Right lobe of liver (tissue), 6 donors: Measurements from ENCODE around the gene ZNF341. TPM values are rescaled to one million over a fixed set of nuclear protein-coding genes. Genes with fewer than 3 reads are reported as not detected.

Source experiments
- ATAC-seq, 4 donors: fragments of 200-7000 bp; cut with Tn5 transposase; one replicate each; pipeline ENCODE4 v1.9.1; 2020; ENCODE audit warnings: mild to moderate bottlenecking in 4 of 4, moderate library complexity in 4 of 4
- DNase-seq, 3 donors: peaks; one replicate each; pipeline ENCODE4 v3.0.0-alpha.2; 2020
- H3K27ac ChIP-seq, 3 donors: fragments of 200-600 bp; one replicate each; pipeline ENCODE4 v1.8.0; 2022
- H3K27me3 ChIP-seq, 2 donors: fragments of 200-600 bp; one replicate each; pipeline ENCODE4 v1.8.0; 2022
- H3K36me3 ChIP-seq, 4 donors: fragments of 200-600 bp; sonication (generic) in 1 of 4; one replicate each; pipeline versions ENCODE4 v1.5.1 to v1.8.0; 2017 to 2022; ENCODE audit warnings: control low read depth in 1 of 4
- H3K4me1 ChIP-seq, 4 donors: fragments of 200-600 bp; sonication (generic) in 1 of 4; one replicate each; pipeline versions ENCODE4 v1.5.1 to v1.8.0; 2017 to 2022; ENCODE audit warnings: control low read depth in 1 of 4
- H3K4me3 ChIP-seq, 3 donors: fragments of 200-600 bp; one replicate each; pipeline ENCODE4 v1.8.0; 2022
- H3K9me3 ChIP-seq, 4 donors: fragments of 200-600 bp; sonication (generic) in 1 of 4; one replicate each; pipeline versions ENCODE4 v1.5.1 to v1.8.0; 2017 to 2022; ENCODE audit warnings: control low read depth in 1 of 4
- POLR2A ChIP-seq: fragments of 450-650 bp; IDR thresholded peaks from one replicate; pipeline ENCODE4 v1.6.1; 2017; ENCODE audit warnings: antibody characterized with exemption, mild to moderate bottlenecking
- WGBS: methylation state at CpG from one replicate; pipeline ENCODE4 v1.1.6; 2018; ENCODE audit warnings: low coverage, low lambda C conversion rate; ENCODE audit not compliant: insufficient coverage; ENCODE audit errors: missing lambda C conversion rate; 5-methylcytosine and 5-hydroxymethylcytosine counted together
- intact Hi-C, 2 donors: fragments of 100-400 bp; cut with DNase I; formaldehyde crosslinking; loops; one replicate each; pipeline versions ENCODE4 v1.11.2 to v1.14.1; 2022
- total RNA-seq, 6 experiments: library from RNA; depleted of rRNA in 2 of 6; stranded (reverse); fragments of >200 nt in 2 of 6; fragmentation: NEBNext Ultra II Directional in 3 of 6; extraction: Animal tissue kit (Norgen Biotek cat#: 25700) in 3 of 6; gene quantifications; one replicate each; pipeline versions ENCODE4 v1.1.0 to v1.2.4, GENCODE V29; 2016 to 2023
- TF ChIP-seq, protein P1 (sequence below), 4 donors: fragments of 200-600 bp in 3 of 4; fragments of 450-650 bp in 1 of 4; IDR thresholded peaks; one replicate each; pipeline versions ENCODE4 v1.5.1 to v1.8.0; 2016 to 2022; ENCODE audit warnings: antibody characterized with exemption in 4 of 4, mild to moderate bottlenecking in 2 of 4
- donor health status: DM: no; HTN: yes; CAD: no.
- donor health status: DM: no; HTN: no; CAD: no.
- donor health status: DM: no; HTN: no; CAD: no.
- donor health status: DM: no; HTN: yes; CAD: no.
- donor health status: DM: no; HTN: yes; CAD: no.

ZNF341 gene
- total RNA-seq, 6 experiments from 2014 or later = 0.99 to 2.0 (median 1.6) TPM

- Histone ChIP-seq H3K4me1 (peaks cover 0 to 28% (median 3%) of the 10 kb centered on the region in 4 donors), H3K27me3 (no peaks in the 10 kb centered on the region), H3K36me3 (no peaks in the 10 kb centered on the region), H3K4me3 (peak within 1 kb of the TSS; percentile 65 to 81 (median 75)), H3K9me3 (no peaks in the 10 kb centered on the region), H3K27ac (peak within 1 kb of the TSS; percentile 27 to 83 (median 31))
- 3% methylated on average over 7 of the region's 46 CpGs for WGBS
- ATAC-seq (peak; percentile 92 to 96 (median 94)), DNase-seq (peak; percentile 82 to 91 (median 89))
- TF ChIP-seq, protein P1, sequence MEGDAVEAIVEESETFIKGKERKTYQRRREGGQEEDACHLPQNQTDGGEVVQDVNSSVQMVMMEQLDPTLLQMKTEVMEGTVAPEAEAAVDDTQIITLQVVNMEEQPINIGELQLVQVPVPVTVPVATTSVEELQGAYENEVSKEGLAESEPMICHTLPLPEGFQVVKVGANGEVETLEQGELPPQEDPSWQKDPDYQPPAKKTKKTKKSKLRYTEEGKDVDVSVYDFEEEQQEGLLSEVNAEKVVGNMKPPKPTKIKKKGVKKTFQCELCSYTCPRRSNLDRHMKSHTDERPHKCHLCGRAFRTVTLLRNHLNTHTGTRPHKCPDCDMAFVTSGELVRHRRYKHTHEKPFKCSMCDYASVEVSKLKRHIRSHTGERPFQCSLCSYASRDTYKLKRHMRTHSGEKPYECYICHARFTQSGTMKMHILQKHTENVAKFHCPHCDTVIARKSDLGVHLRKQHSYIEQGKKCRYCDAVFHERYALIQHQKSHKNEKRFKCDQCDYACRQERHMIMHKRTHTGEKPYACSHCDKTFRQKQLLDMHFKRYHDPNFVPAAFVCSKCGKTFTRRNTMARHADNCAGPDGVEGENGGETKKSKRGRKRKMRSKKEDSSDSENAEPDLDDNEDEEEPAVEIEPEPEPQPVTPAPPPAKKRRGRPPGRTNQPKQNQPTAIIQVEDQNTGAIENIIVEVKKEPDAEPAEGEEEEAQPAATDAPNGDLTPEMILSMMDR (IDR thresholded peaks at IDR 0.05) = no peak
- TF ChIP-seq POLR2A = peak; percentile 52
- intact Hi-C loops = loop anchor here in 1 of 2 donors (10.0 kb wide), 1 partner anchor 45 kb away; the partner anchor contains the start of gene NECAB3
These were observed 11.6 kb upstream of the ZNF341 start, which contains the start of gene PXMP4 for GRCh38 chr20:33719989-33720709. PXMP4 (minus strand) TSS chr20:33720310; CDS start chr20:33720207, 103 bp downstream.

GRCh38 chr20:33721391-33722140 is 10.2 kb upstream of the ZNF341 start:
- H3K4me3 ChIP-seq = no peak overlapping the region
- no peak for TF ChIP-seq POLR2A
- TF ChIP-seq, protein P1 (IDR thresholded peaks at IDR 0.05) = no peak
- ATAC-seq (no peak), DNase-seq (no peak)
- intact Hi-C loops = loop anchor here in 1 of 2 donors (10.0 kb wide), 1 partner anchor 47 kb away; the partner anchor contains the start of gene NECAB3
- peaks cover 0 to 28% (median 3%) of the 10 kb centered on the region in 4 donors for H3K4me1 ChIP-seq
- H3K36me3 ChIP-seq = no peaks in the 10 kb centered on the region
- 91% methylated on average over 11 of the region's 11 CpGs for WGBS
- H3K9me3 ChIP-seq = no peaks in the 10 kb centered on the region
- no peaks in the 10 kb centered on the region for H3K27me3 ChIP-seq
- no peak overlapping the region for H3K27ac ChIP-seq

- WGBS = 42% methylated on average over 8 of the region's 14 CpGs
- peaks cover 0 to 16% (median under 1%) of the 10 kb centered on the region in 4 donors for H3K4me1 ChIP-seq
- TF ChIP-seq, protein P1 (IDR thresholded peaks at IDR 0.05) = no peak
- TF ChIP-seq POLR2A = no peak
- H3K9me3 ChIP-seq = no peaks in the 10 kb centered on the region
- H3K36me3 ChIP-seq = no peaks in the 10 kb centered on the region
- no peaks in the 10 kb centered on the region for H3K27me3 ChIP-seq
- DNase-seq (peak in 1 of 3 donors; percentile 67), ATAC-seq (peak; percentile 45 to 57 (median 50))
- intact Hi-C loops = loop anchor here in 1 of 2 donors (10.0 kb wide), 1 partner anchor 50 kb away; the partner anchor contains the start of gene NECAB3
- H3K4me3 ChIP-seq = no peak overlapping the region
- H3K27ac ChIP-seq = peak overlapping the region in 1 of 3 donors; percentile 68
These were observed 7.2 kb upstream of the ZNF341 start for GRCh38 chr20:33724439-33725094.

- no peak for ATAC-seq
- Histone ChIP-seq H3K36me3 (no peaks in the 10 kb centered on the region), H3K4me3 (no peak overlapping the region), H3K27me3 (no peaks in the 10 kb centered on the region), H3K4me1 (peaks cover 0 to 14% (median 0%) of the 10 kb centered on the region in 4 donors), H3K27ac (no peak overlapping the region), H3K9me3 (no peaks in the 10 kb centered on the region)
- DNase-seq = no peak
- WGBS = 60% methylated on average over 4 of the region's 7 CpGs
- intact Hi-C loops = loop anchor here in 1 of 2 donors (10.0 kb wide), 1 partner anchor 51 kb away; the partner anchor contains the start of gene NECAB3
- TF ChIP-seq, protein P1 (IDR thresholded peaks at IDR 0.05) = no peak
- no peak for TF ChIP-seq POLR2A
These were observed 6.1 kb upstream of the ZNF341 start for GRCh38 chr20:33725607-33726264.
